Esophagus muscularis mucosa (tissue), 4 donors: ENCODE measurements around the gene CASQ2. TPM values are rescaled to one million over a fixed set of nuclear protein-coding genes. Genes with fewer than 3 reads are reported as not detected.

Experiments used
- DNase-seq: peaks from one replicate; pipeline ENCODE4 v3.0.0-alpha.2; 2017; ENCODE audit errors: extremely low spot score
- H3K27ac ChIP-seq, 4 donors: fragments of 200-600 bp; sonication (generic); replicated peaks in 1 of 4; 1 replicate in 3 of 4; 2 replicates in 1 of 4; pipeline ENCODE4 v1.5.1; 2016 to 2019; ENCODE audit warnings: mild to moderate bottlenecking in 1 of 4
- H3K27me3 ChIP-seq, 4 donors: fragments of 200-600 bp; sonication (generic); one replicate each; pipeline versions ENCODE4 v1.5.1 to v1.6.0; 2016 to 2019
- H3K36me3 ChIP-seq, 4 donors: fragments of 200-600 bp; sonication (generic); one replicate each; pipeline ENCODE4 v1.5.1; 2016 to 2019
- H3K4me1 ChIP-seq, 4 donors: fragments of 200-600 bp; sonication (generic); one replicate each; pipeline ENCODE4 v1.5.1; 2016 to 2019
- H3K4me3 ChIP-seq, 4 donors: fragments of 200-600 bp; sonication (generic); 1 replicate in 2 of 4; 2 replicates in 2 of 4; pipeline ENCODE4 v1.5.1; 2016 to 2019; ENCODE audit warnings: mild to moderate bottlenecking in 4 of 4, moderate library complexity in 1 of 4
- H3K9me3 ChIP-seq, 4 donors: fragments of 200-600 bp; sonication (generic); 1 replicate in 3 of 4; 2 replicates in 1 of 4; pipeline ENCODE4 v1.5.1; 2016 to 2019
- EP300 ChIP-seq: sonication (generic); formaldehyde crosslinking; IDR thresholded peaks from one replicate; pipeline ENCODE4 v1.6.1; 2017; ENCODE audit warnings: antibody characterized with exemption
- POLR2A ChIP-seq: fragments of 450-650 bp; IDR thresholded peaks from one replicate; pipeline ENCODE4 v1.6.1; 2017; ENCODE audit warnings: antibody characterized with exemption, moderate library complexity, mild to moderate bottlenecking, low read depth
- POLR2AphosphoS5 ChIP-seq, 2 donors: sonication (generic); formaldehyde crosslinking; IDR thresholded peaks; one replicate each; pipeline ENCODE4 v1.6.1; 2017; ENCODE audit warnings: antibody characterized with exemption in 2 of 2
- WGBS: methylation state at CpG from one replicate; pipeline ENCODE4 v1.1.5; 2018; 5-methylcytosine and 5-hydroxymethylcytosine counted together
- intact Hi-C: fragments of 100-400 bp; cut with DNase I; formaldehyde crosslinking; loops from one replicate; pipeline ENCODE4 v1.15.1; 2023
- total RNA-seq, 4 donors: library from RNA; depleted of rRNA; stranded (reverse); fragments of >200 nt; gene quantifications; one replicate each; pipeline versions ENCODE4 v1.1.0 to v1.2.1, GENCODE V29; 2016
- TF ChIP-seq, protein P1 (sequence below), 3 experiments: fragments of 200-600 bp in 2 of 3; fragments of 450-650 bp in 1 of 3; sonication (generic) in 2 of 3; IDR thresholded peaks; one replicate each; pipeline ENCODE4 v1.5.1; 2017 to 2019; ENCODE audit warnings: antibody characterized with exemption in 3 of 3, mild to moderate bottlenecking in 2 of 3, moderate library complexity in 1 of 3

Gene CASQ2
- total RNA-seq, 4 donors from 2014 or later = 95.6 to 138 (median 108) TPM

GRCh38 chr1:115694805-115695204 is 73.7 kb downstream of the CASQ2 start:
- 92% methylated on average over 3 of the region's 3 CpGs for WGBS
- H3K27me3 ChIP-seq = no peaks in the 10 kb centered on the region
- DNase-seq = no peak
- TF ChIP-seq, protein P1, sequence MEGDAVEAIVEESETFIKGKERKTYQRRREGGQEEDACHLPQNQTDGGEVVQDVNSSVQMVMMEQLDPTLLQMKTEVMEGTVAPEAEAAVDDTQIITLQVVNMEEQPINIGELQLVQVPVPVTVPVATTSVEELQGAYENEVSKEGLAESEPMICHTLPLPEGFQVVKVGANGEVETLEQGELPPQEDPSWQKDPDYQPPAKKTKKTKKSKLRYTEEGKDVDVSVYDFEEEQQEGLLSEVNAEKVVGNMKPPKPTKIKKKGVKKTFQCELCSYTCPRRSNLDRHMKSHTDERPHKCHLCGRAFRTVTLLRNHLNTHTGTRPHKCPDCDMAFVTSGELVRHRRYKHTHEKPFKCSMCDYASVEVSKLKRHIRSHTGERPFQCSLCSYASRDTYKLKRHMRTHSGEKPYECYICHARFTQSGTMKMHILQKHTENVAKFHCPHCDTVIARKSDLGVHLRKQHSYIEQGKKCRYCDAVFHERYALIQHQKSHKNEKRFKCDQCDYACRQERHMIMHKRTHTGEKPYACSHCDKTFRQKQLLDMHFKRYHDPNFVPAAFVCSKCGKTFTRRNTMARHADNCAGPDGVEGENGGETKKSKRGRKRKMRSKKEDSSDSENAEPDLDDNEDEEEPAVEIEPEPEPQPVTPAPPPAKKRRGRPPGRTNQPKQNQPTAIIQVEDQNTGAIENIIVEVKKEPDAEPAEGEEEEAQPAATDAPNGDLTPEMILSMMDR (IDR thresholded peaks at IDR 0.05) = no peak
- TF ChIP-seq POLR2AphosphoS5 (IDR thresholded peaks at IDR 0.05) (no peak), EP300 (no peak), POLR2A (no peak)
- peaks cover 0 to 7% (median 0%) of the 10 kb centered on the region in 4 donors for H3K4me1 ChIP-seq
- H3K4me3 ChIP-seq = no peak overlapping the region
- no peaks in the 10 kb centered on the region for H3K9me3 ChIP-seq
- intact Hi-C loops = no loop called here
- peaks cover 18 to 41% (median 32%) of the 10 kb centered on the region in 4 donors for H3K36me3 ChIP-seq
- no peak overlapping the region for H3K27ac ChIP-seq

GRCh38 chr1:115692224-115692623 is 76.3 kb downstream of the CASQ2 start:
- Histone ChIP-seq H3K27ac (no peak overlapping the region), H3K9me3 (no peaks in the 10 kb centered on the region), H3K4me1 (peaks cover 0 to 7% (median 0%) of the 10 kb centered on the region in 4 donors), H3K36me3 (peaks cover 18 to 58% (median 37%) of the 10 kb centered on the region in 4 donors), H3K27me3 (no peaks in the 10 kb centered on the region), H3K4me3 (no peak overlapping the region)
- no peak for DNase-seq
- intact Hi-C loops = no loop called here
- 93% methylated on average over 3 of the region's 4 CpGs for WGBS
- TF ChIP-seq POLR2A = no peak
- no peak for TF ChIP-seq EP300
- no peak for TF ChIP-seq POLR2AphosphoS5 (IDR thresholded peaks at IDR 0.05)
- TF ChIP-seq, protein P1 (IDR thresholded peaks at IDR 0.05) = no peak

- peaks cover 0 to 7% (median 0%) of the 10 kb centered on the region in 4 donors for H3K4me1 ChIP-seq
- H3K27ac ChIP-seq = no peak overlapping the region
- no peak for DNase-seq
- H3K4me3 ChIP-seq = no peak overlapping the region
- TF ChIP-seq, protein P1 (IDR thresholded peaks at IDR 0.05) = no peak
- TF ChIP-seq EP300 = no peak
- no peaks in the 10 kb centered on the region for H3K27me3 ChIP-seq
- intact Hi-C loops = no loop called here
- H3K9me3 ChIP-seq = no peaks in the 10 kb centered on the region
- 91% methylated on average over 8 of the region's 8 CpGs for WGBS
- peaks cover 18 to 68% (median 41%) of the 10 kb centered on the region in 4 donors for H3K36me3 ChIP-seq
Observed at GRCh38 chr1:115690972-115691371, 77.5 kb downstream of the CASQ2 start.

DNA sequence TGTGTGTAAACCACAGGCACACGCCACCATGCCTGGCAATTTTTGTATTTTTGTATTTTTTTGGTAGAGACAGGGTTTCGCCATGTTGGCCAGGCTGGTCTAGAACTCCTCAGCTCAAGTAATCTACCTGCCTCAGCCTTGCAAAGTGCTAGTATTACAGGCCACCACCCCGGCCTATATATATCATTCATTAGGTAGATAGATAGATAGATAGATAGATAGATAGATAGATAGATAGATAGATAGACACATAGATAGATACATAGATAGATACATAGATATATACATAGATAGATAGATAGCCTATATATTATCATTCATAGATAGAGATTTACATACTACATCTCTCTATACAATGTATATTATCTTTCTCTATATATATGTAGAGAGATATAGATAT is 80.8 kb downstream of the CASQ2 start:
- Histone ChIP-seq H3K4me1 (peaks cover 0 to under 1% (median 0%) of the 10 kb centered on the region in 4 donors), H3K27me3 (no peaks in the 10 kb centered on the region), H3K27ac (no peak overlapping the region), H3K36me3 (peaks cover 38 to 94% (median 66%) of the 10 kb centered on the region in 4 donors), H3K4me3 (no peak overlapping the region), H3K9me3 (no peaks in the 10 kb centered on the region)
- no peak for DNase-seq
- WGBS = 95% methylated on average over 3 of the region's 3 CpGs
- TF ChIP-seq POLR2AphosphoS5 (IDR thresholded peaks at IDR 0.05) (no peak), EP300 (no peak), POLR2A (no peak)
- TF ChIP-seq, protein P1 (IDR thresholded peaks at IDR 0.05) = no peak
- intact Hi-C loops = no loop called here
